ENCODE data around the gene RTF2.
"Not testable (repeated sequence)": the region's sequence is repeated elsewhere in the genome, so short reads cannot be mapped to it uniquely, and the experiment has no call there.

RTF2 gene

GRCh38 chr20:56552911-56553629, 84.6 kb downstream of the RTF2 start:
- no peak for DNase-seq (ENCODE audit: low read depth)

- no peak for DNase-seq (ENCODE audit: low read depth)
These were observed 86.4 kb downstream of the RTF2 start for GRCh38 chr20:56554869-56555268.

- DNase-seq (ENCODE audit: low read depth), result no peak
These were observed 90.5 kb downstream of the RTF2 start for GRCh38 chr20:56558968-56559367.

- not testable (repeated sequence) for DNase-seq (ENCODE audit: low read depth)
These were observed 96.1 kb downstream of the RTF2 start for GRCh38 chr20:56564526-56564925.

- no peak for DNase-seq (ENCODE audit: low read depth)
These were observed 97.1 kb downstream of the RTF2 start for GRCh38 chr20:56565511-56565910.

- no peak for DNase-seq (ENCODE audit: low read depth)
These were observed 98.2 kb downstream of the RTF2 start for GRCh38 chr20:56566621-56567020.

Measured in activated T-helper 9 cell treated with anti-CD3 and anti-CD28 coated beads, Interleukin-2, amount 50 U/mL, for 16 hours (primary cell).